PC-9 (cell line): ENCODE data around the gene ASTN2.

ENCODE experiments used
- EZH2 ChIP-seq: fragments of 200-600 bp; sonication (generic); IDR thresholded peaks from 2 replicates; pipeline ENCODE4 v1.8.0; 2017; ENCODE audit warnings: antibody characterized with exemption, low read depth
- TF ChIP-seq, protein P1 (sequence below): fragments of 200-600 bp; sonication (generic); conservative IDR thresholded peaks from 2 replicates; pipeline ENCODE4 v1.6.1; 2017; ENCODE audit warnings: mixed run types, antibody characterized with exemption, mild to moderate bottlenecking, moderate library complexity

GRCh38 chr9:116941266-116941665 is 473.6 kb downstream of the ASTN2 start:
- TF ChIP-seq, protein P1, sequence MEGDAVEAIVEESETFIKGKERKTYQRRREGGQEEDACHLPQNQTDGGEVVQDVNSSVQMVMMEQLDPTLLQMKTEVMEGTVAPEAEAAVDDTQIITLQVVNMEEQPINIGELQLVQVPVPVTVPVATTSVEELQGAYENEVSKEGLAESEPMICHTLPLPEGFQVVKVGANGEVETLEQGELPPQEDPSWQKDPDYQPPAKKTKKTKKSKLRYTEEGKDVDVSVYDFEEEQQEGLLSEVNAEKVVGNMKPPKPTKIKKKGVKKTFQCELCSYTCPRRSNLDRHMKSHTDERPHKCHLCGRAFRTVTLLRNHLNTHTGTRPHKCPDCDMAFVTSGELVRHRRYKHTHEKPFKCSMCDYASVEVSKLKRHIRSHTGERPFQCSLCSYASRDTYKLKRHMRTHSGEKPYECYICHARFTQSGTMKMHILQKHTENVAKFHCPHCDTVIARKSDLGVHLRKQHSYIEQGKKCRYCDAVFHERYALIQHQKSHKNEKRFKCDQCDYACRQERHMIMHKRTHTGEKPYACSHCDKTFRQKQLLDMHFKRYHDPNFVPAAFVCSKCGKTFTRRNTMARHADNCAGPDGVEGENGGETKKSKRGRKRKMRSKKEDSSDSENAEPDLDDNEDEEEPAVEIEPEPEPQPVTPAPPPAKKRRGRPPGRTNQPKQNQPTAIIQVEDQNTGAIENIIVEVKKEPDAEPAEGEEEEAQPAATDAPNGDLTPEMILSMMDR, result no peak
- TF ChIP-seq EZH2, result no peak
